ENCODE data around the gene BIN1. TPM values are rescaled to one million over a fixed set of nuclear protein-coding genes. Genes with fewer than 3 reads are reported as not detected.

BIN1 gene
- polyA plus RNA-seq, 1 donor from 2014 or later: 61.9 TPM

- Histone ChIP-seq H3K27me3 (ENCODE audit: insufficient read depth, low read depth, low read length) (no peaks in the 10 kb centered on the region), H3F3A (ENCODE audit: insufficient read depth, low read length, poor library complexity, severe bottlenecking) (no peaks in the 10 kb centered on the region), H3K9me2 (ENCODE audit: insufficient read depth, low read length) (no peaks in the 10 kb centered on the region), H3K4me3 (ENCODE audit: low read length) (no peak overlapping the region), H3K79me2 (replicated peaks; ENCODE audit: insufficient read depth, low read length) (no peaks in the 10 kb centered on the region), H2AFZ (ENCODE audit: low read depth, low read length) (no peak overlapping the region), H3K27ac (ENCODE audit: low read length) (no peak overlapping the region), H4K20me1 (ENCODE audit: insufficient read depth) (no peaks in the 10 kb centered on the region), H3K36me3 (ENCODE audit: insufficient read depth, low read length) (no peaks in the 10 kb centered on the region), H3K4me2 (ENCODE audit: low read length) (no peak overlapping the region), H3K9ac (ENCODE audit: low read length) (no peak overlapping the region), H3K9me3 (ENCODE audit: low read length) (no peaks in the 10 kb centered on the region)
- TF ChIP-seq EP300 (conservative IDR thresholded peaks at IDR 0.05; ENCODE audit: poor library complexity, severe bottlenecking) (no peak), RAD21 (conservative IDR thresholded peaks at IDR 0.05) (no peak), SMC3 (conservative IDR thresholded peaks at IDR 0.05; ENCODE audit: poor library complexity) (no peak), POLR2AphosphoS5 (IDR thresholded peaks at IDR 0.05) (no peak), MXI1 (conservative IDR thresholded peaks at IDR 0.05; ENCODE audit: poor library complexity, severe bottlenecking) (no peak), REST (IDR thresholded peaks at IDR 0.05; ENCODE audit: borderline replicate concordance) (no peak), EZH2 (IDR thresholded peaks at IDR 0.05; ENCODE audit: borderline replicate concordance, insufficient read depth, low read length, poor library complexity, severe bottlenecking) (no peak), TAF1 (IDR thresholded peaks at IDR 0.05; ENCODE audit: low read depth) (no peak), CTCF (IDR thresholded peaks at IDR 0.05; ENCODE audit: poor library complexity, severe bottlenecking) (no peak)
These were observed 52.4 kb downstream of the BIN1 start for GRCh38 chr2:127054604-127054930.

- no peak overlapping the region for H3K9ac ChIP-seq (ENCODE audit: low read length)
- TF ChIP-seq POLR2AphosphoS5 (IDR thresholded peaks at IDR 0.05): no peak
- no peaks in the 10 kb centered on the region for H3K36me3 ChIP-seq (ENCODE audit: insufficient read depth, low read length)
- H3K9me3 ChIP-seq (ENCODE audit: low read length): no peaks in the 10 kb centered on the region
- H3K27me3 ChIP-seq (ENCODE audit: insufficient read depth, low read depth, low read length): no peaks in the 10 kb centered on the region
- H3K27ac ChIP-seq (ENCODE audit: low read length): no peak overlapping the region
- no peaks in the 10 kb centered on the region for H3F3A ChIP-seq (ENCODE audit: insufficient read depth, low read length, poor library complexity, severe bottlenecking)
- no peak overlapping the region for H3K4me2 ChIP-seq (ENCODE audit: low read length)
- no peaks in the 10 kb centered on the region for H3K79me2 ChIP-seq (replicated peaks; ENCODE audit: insufficient read depth, low read length)
- no peak overlapping the region for H2AFZ ChIP-seq (ENCODE audit: low read depth, low read length)
- no peak overlapping the region for H3K4me3 ChIP-seq (ENCODE audit: low read length)
- H4K20me1 ChIP-seq (ENCODE audit: insufficient read depth): no peaks in the 10 kb centered on the region
- no peaks in the 10 kb centered on the region for H3K9me2 ChIP-seq (ENCODE audit: insufficient read depth, low read length)
These were observed 53.0 kb downstream of the BIN1 start for GRCh38 chr2:127053731-127054603.
